Astrocyte of the cerebellum (primary cell): ENCODE results near the gene ATAD1.
A peak's percentile ranks its signal among the peaks of the same experiment; 100 is the strongest.

Source experiments
- DNase-seq: peaks from one replicate; pipeline ENCODE4 v3.0.0-alpha.2; 2011; ENCODE audit warnings: low read depth
- H3K4me3 ChIP-seq: 2 replicates; pipeline ENCODE4 v1.5.1; 2011; ENCODE audit warnings: mild to moderate bottlenecking, low read depth, low read length, moderate library complexity
- CTCF ChIP-seq: IDR thresholded peaks from 2 replicates; pipeline ENCODE4 v1.5.1; 2012; ENCODE audit warnings: low read length, low read depth, moderate library complexity, mild to moderate bottlenecking; ENCODE audit errors: missing control alignments
- in situ Hi-C: cut with HindIII; loops from 2 replicates; pipeline ENCODE4 v1.10.0; 2017; ENCODE audit warnings: low sequenced_read_pairs

Gene ATAD1

DNA sequence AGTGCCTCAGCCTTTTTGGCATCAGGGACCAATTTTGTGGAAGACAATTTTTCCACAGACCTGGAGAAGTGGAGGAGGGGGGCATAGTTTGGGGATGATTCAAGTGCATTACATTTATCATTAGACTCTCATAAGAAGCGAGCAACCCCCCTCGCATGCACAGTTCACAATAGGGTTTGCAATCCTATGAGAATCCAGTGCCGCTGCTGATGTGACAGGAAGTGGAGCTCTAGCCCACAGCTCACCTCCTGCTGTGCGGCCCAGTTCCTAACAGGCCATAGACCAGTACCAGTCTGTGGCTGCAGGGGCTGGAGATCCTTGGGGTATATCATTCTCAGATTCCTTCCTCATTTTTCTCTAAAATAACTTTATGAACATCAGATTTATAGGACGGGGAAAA, 50.8 kb downstream of the ATAD1 start:
- H3K4me3 ChIP-seq: no peak overlapping the region
- peak; percentile 35 for DNase-seq
- no peak for TF ChIP-seq CTCF
- in situ Hi-C loops: no loop called here

DNA sequence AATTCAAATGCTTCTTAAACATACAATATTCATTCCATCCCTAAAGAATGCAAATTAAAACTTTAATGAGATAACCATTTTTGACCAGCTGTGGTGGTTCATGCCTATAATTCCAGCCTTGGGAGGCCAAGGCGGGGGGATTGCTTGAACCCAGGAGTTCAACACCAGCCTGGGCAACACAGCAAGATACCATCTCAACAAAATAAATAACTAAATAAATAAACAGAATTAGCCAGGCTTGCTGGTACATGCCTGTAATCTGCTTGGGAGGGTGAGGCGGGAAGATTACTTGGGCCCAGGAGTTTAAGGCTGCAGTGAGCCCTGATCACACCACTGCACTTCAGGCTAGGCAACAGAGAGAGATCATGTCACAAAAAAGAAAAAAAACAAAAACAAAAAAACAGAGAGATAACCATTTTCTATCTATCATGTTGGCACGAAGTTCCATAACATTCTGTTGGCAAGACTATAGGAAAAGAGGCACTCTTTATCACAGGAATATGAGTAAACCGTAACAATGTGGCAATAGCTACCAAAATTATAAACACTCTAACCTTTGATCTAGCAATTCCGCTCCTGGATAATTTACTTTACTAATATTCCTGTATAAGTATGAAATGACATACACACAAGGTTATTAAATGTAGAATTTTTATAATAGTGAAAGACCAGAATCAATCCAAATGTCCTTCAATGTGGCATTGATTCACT, 52.2 kb downstream of the ATAD1 start:
- TF ChIP-seq CTCF: no peak
- in situ Hi-C loops: no loop called here
- no peak overlapping the region for H3K4me3 ChIP-seq
- DNase-seq: no peak

DNA sequence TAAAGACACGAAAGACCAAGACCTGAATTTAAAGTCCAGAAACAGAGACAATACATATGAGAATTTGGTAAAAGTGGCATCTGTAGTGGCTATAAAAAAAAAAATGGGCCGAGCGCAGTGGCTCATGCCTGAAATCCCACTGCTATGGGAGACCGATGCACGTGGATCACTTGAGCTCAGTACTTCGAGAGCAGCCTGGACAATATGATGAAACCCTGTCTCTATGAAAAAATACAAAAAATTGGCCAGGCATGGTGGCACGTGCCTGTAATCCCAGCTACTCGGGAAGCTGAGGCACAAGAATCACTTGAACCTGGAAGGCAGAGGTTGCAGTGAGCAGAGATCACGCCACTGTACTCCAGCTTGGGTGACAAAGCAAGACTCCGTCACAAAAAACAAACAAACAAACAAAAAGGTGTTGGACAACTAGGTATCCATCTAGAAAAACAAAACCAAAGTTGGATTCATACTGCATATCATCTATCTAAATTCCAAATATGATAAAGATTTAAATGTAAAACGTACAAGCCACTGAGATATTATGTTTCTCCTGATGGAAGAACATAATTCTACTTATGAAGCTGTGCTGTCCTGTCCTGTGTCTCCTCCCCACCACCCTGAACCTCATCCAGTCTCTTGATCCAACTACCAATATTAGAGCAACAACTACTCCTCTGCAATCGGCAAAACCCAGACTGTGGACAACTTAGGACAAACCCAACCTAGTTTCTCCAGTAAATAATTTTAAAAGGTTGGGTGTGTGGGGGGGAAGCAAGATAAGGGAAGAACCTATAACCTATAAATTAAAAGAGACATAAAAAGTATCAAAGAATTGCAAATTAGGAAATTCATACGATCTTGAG, 53.7 kb downstream of the ATAD1 start:
- DNase-seq: no peak
- TF ChIP-seq CTCF: no peak
- in situ Hi-C loops: no loop called here
- H3K4me3 ChIP-seq: no peak overlapping the region

- no peak for TF ChIP-seq CTCF
- in situ Hi-C loops: no loop called here
- DNase-seq: no peak
- no peak overlapping the region for H3K4me3 ChIP-seq
These were observed 54.8 kb downstream of the ATAD1 start for GRCh38 chr10:87763086-87763861.

- no peak for TF ChIP-seq CTCF
- no peak for DNase-seq
- H3K4me3 ChIP-seq: no peak overlapping the region
- in situ Hi-C loops: no loop called here
These were observed 56.1 kb downstream of the ATAD1 start for GRCh38 chr10:87761892-87762291.

DNA sequence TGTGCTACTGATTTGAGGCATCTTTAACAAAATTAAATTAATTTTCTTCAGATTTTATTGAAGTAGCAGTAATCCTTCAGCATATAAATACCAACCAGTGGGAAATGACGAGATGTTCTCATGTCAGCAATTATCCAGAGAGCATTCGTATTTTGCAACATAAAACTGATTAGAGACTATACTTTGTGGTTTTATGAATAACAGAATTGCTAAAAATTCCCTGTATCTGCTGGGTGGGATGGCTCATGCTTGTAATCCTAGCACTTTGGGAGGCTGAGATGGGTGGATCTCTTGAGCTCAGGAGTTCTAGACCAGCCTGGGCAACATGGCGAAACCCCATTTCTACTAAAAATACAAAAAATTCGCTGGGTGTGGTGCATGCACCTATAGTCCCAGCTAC, 56.9 kb downstream of the ATAD1 start:
- H3K4me3 ChIP-seq: no peak overlapping the region
- in situ Hi-C loops: no loop called here
- no peak for TF ChIP-seq CTCF
- DNase-seq: no peak
